NCI-H1092 treated with DMSO at 0.1 percent for 48 hours (cell line): ENCODE results near the gene ANTXR2.

ENCODE experiments used
- DNase-seq: peaks from one replicate; lab custom pipeline; 2025; lab: John Stamatoyannopoulos, UW

Gene ANTXR2

DNA sequence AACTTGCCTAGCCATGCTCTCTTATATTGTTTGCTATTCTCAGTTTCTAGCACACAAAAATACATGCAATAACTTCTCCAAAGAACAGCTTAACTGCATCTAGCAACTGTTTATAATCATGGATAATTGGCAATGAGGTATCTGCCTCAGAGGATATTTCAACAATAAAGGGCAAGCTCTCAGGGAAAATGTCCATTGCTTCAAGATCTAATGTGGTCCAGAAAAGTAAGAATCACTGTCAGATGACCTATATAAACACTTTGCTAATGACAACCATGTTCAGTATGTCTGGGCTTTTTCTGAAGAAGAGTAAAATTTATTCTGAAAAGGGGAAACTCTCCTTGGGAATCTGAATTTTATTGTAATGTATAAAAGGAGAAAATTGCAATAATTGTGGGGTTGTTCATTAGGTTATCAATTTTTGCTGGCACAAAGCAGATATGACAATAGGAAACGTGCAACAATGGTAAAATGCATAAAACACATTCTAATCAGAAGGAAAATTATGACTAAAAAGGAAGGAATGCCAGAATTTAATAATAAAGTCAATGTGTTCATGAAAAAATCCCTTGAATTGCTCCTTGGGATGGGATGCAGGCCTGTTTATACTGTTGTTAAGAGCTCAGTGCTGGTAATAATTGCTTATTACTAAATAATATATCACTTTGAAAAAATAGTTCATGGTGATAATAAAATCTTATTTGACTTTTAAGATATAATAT lies 90.3 kb downstream of the ANTXR2 start:
- DNase-seq = no peak

DNA sequence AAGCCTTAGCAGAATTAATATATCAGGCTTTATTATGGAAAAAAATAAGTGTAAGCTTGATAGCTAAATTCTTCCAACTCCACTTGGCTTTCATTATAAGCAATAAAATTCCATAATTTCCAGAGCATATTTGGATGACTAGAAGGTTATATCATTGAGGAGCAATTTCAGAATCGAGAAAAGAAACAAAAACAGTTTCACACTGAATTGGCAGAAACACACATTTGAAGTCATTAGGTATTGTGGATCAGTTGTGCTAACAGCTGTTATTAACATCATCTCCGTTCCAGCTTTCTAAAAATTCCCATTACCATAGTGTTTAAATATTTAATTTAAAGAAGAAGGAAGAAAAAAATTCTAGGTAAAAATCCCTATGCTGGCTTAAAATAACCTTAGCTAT lies 92.6 kb downstream of the ANTXR2 start:
- peak; percentile 23 for DNase-seq

DNA sequence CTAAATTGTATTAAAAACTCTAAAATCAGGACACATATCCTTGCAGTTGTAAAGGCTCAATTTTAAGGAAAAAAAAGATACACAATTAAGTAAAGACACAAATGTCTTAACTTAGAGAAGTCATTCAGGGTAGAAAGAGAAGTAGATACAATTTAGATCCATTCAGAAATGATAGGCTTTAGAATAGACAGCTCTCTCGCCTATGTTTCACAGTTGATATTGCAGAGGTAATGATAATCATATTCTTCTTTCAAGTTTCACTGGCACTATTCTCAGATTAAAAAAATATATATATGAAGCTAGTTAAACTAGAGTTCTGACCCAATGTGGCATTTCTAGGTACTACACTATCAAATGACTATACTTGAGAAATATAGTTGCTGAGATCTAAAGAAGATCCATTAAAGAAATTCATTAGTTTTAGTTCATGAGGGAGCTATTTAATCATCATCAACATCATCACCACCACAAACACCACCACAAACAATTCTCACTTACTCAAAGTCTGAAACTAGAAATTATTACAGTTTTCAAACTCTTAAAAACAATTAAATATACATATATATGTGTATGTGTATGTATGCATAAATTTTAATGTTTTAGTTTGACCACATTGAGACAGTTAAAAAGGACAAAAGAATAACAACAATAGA lies 93.1 kb downstream of the ANTXR2 start:
- no peak for DNase-seq

GRCh38 chr4:79977131-79977840 lies 95.7 kb downstream of the ANTXR2 start:
- no peak for DNase-seq

- DNase-seq = no peak
Measured at GRCh38 chr4:79964400-79965211, 108.4 kb downstream of the ANTXR2 start.

- no peak for DNase-seq
Measured at GRCh38 chr4:79964020-79964399, 109.0 kb downstream of the ANTXR2 start.

GRCh38 chr4:79959652-79960051 lies 113.4 kb downstream of the ANTXR2 start:
- no peak for DNase-seq

DNA sequence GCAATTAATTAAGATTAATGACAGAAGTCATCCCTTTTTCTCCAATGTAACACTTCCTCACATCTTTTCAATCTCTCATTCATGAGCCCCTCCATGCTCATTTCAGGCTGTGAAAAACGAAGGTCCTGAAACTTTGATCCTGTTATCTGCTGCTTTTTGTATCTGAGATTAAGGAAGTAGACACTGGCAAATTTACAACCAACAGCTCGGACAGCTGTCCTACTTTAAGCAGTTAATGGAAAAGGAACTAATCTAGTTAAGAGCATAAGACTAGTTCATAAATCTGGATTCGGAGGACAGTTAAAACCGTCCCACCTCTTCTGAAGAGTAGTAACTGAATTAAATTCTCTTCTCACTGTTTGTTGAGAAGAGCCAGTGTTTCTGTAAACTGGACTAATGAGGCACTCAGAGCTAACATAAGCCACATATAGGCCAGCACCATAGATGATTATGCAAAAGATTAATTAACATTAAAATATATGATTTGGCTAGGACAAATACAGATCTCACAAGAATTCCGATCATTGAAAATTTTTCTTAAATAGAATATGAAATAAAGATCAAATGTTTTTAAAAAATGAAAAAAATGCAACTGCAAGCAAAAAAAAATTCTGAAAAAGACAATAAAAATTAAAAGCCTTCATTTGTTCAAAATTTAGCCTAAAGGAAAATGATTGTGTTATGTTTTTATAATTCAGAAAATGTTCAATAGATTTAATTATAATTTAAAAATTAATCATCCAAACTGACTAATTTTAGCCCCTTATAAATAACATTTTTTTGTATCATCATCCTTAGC lies 114.4 kb downstream of the ANTXR2 start:
- no peak for DNase-seq

- no peak for DNase-seq
Measured at GRCh38 chr4:79949178-79949577, 123.9 kb downstream of the ANTXR2 start.

- DNase-seq = no peak
Measured at GRCh38 chr4:79948739-79949138, 124.3 kb downstream of the ANTXR2 start.

- no peak for DNase-seq
Measured at GRCh38 chr4:79948261-79948660, 124.8 kb downstream of the ANTXR2 start.

DNA sequence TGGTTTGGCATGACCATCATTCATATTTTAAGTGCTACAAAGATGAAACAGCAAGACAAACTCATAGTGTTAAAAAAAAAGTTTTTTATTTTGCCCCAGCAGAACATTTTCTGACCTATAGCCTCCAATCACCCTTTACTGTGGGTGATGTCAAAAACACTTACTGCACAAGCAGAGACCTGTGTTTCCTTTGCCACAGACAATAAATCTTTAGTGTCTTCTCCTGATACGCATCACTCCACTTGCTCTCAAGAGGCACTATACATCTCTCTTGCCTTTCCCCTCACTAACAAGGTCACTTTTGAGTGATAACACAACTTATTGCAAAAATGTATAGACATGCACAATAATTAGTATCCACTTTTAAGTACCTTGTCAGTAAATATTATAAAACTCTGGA lies 125.6 kb downstream of the ANTXR2 start:
- DNase-seq = no peak

GRCh38 chr4:79935274-79935673 lies 137.8 kb downstream of the ANTXR2 start:
- no peak for DNase-seq

- no peak for DNase-seq
Measured at GRCh38 chr4:79934660-79935059, 138.4 kb downstream of the ANTXR2 start.

DNA sequence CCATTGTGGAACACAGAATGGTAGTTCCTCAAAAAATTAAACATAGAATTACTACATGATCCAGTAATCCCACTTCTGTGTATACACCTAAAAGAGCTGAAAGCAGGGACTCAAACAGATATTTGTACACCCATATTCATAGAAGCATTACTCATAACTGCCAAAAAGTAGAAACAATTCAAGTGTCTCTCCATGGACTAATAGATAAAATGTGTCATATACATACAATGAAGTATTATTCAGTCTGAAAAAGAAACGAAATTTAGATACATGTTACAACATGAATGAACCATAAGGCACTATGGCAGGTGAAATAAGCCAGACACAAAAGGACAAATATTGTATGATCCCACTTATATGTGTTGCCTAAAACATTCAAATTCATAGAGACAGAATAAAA lies 145.1 kb downstream of the ANTXR2 start:
- no peak for DNase-seq

DNA sequence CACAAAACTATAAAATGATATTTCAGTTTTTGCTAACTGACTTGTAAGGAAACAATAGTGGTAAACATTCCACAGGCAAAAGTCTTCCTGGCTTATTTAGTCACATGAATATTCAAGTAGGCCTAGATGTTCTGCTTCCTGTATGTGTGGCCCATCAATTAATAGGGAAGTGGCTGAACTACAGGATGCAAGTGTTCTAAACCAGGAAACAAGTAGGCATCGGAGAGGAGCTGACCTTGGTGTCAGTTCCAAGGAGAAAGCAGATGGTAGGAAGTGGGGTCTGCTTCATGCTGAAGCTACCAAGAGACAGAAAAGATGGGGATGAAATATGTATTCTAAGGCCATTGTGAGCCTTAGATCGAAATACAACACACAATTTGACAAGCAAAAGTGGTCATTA lies 149.7 kb downstream of the ANTXR2 start:
- DNase-seq = no peak

GRCh38 chr4:79922011-79922410 lies 151.0 kb downstream of the ANTXR2 start:
- DNase-seq = no peak

GRCh38 chr4:79920163-79920853 lies 152.7 kb downstream of the ANTXR2 start:
- no peak for DNase-seq

DNA sequence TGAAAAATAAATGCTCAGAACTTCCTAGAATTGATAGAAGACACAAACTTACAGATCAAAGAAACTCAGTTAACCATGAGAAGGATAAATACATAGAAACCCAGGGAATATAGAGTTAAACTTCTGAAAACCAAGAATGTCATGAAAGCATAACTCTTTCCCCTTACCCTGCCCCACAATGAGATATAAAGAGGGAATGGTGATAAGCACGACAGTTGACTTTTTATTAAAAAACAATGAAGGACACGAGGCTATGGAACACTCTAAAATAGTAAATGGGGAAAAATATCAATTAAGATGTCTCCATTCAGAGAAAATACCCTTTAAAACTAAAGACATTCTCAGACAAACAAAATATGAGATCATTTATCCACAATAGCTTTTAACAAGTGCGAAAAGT lies 154.7 kb downstream of the ANTXR2 start:
- DNase-seq = no peak

DNA sequence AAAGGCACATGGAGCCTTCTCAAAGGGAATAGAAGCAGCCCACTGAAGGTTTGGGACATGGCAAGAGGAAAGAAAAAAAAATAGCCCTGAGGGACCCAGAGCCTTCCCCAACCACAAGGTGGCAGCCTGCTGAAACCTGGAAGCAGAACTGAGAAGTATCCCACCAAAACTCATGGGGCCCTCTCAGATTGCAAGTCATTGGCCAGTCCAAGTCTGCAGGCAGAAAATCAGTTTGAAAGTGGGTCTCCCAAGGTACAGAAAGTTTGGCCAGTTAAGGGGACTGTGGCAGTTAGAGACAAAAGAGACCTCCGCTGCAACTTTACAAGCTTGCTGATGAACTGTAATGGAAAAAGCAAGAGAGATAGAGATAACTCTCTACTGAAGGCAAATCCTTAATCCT lies 155.8 kb downstream of the ANTXR2 start:
- peak; percentile 2 for DNase-seq

DNA sequence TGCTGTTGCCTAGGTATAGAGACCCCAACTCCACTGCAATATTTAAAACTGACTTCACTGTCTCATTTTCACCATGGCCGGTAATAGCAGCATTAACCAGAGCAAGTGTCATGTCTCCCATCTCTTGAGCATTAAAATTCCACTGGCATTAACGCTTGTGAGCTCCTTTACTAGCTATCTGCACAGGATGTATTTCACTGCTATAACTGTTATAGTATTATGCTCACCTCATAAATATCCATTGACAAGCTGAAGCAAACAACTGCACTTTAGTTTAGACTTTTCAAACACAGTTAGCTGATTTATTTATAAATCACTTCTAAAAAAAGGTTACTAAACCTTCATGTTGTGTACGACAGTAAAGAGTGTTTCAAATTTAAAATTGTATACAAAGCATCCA lies 157.8 kb downstream of the ANTXR2 start:
- DNase-seq = no peak
